Central memory CD8-positive, alpha-beta T cell (primary cell): Measurements from ENCODE around the gene GTF2A1.

Experiments used
- ATAC-seq: fragments of 150-1000 bp; cut with Tn5 transposase; replicated peaks from 2 replicates; pipeline ENCODE4 v1.10.0; 2022; ENCODE audit warnings: mild to moderate bottlenecking, moderate FRiP score, moderate number of reproducible peaks; ENCODE audit not compliant: poor library complexity, severe bottlenecking; ENCODE audit errors: extremely low read depth
- DNase-seq, 2 donors: peaks; one replicate each; pipeline ENCODE4 v3.0.0; 2021; ENCODE audit warnings: low spot score in 2 of 2
- H3K27ac Mint-ChIP-seq: one replicate; pipeline ENCODE4 v1.8.0; 2022; ENCODE audit warnings: low read depth, mild to moderate bottlenecking, moderate library complexity, mixed read lengths
- H3K27me3 Mint-ChIP-seq: one replicate; pipeline ENCODE4 v1.8.0; 2022; ENCODE audit warnings: mixed read lengths
- H3K36me3 Mint-ChIP-seq: one replicate; pipeline ENCODE4 v1.8.0; 2022; ENCODE audit warnings: mild to moderate bottlenecking, moderate library complexity, mixed read lengths; ENCODE audit not compliant: insufficient read depth
- H3K4me1 Mint-ChIP-seq: one replicate; pipeline ENCODE4 v1.8.0; 2022; ENCODE audit warnings: mixed read lengths
- H3K4me3 Mint-ChIP-seq: one replicate; pipeline ENCODE4 v1.8.0; 2022; ENCODE audit warnings: mild to moderate bottlenecking, moderate library complexity, mixed read lengths
- H3K9me3 Mint-ChIP-seq: one replicate; pipeline ENCODE4 v1.8.0; 2022; ENCODE audit warnings: mixed read lengths

GTF2A1 gene

DNA sequence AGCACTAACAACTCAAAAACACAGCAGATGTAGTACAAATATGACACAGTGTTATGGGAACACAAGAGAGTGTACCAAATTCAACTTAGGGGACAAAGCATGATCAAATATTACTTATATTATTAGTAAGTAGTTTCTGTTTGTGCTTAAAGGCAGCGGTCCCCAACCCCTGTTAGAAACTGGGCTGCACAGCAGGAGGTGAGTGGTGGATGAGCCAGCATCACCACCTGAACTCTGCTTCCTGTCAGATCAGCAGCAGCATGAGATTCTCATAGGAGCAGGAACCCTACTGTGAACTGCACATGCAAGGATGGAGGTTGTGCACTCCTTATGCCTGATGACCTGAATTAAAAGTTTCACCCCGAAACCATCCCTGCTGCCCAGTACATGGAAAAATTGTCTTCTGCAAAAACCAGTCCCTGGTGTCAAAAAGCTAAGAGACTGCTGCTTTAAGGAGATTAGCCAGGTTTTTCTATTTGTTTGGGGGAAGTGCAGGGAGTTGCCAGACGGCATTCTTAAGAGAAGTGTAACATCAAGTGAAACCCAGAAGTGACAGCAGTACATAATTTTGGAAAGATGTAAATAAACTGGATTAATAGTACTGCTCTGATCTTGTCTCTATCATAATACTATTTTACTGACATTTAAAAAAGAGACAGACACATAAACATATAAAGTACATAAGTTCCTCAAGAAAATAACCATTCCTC lies 26.7 kb downstream of the GTF2A1 start:
- H3K27me3 Mint-ChIP-seq = no peaks in the 10 kb centered on the region
- ATAC-seq = peak; percentile 43
- H3K9me3 Mint-ChIP-seq = no peaks in the 10 kb centered on the region
- H3K36me3 Mint-ChIP-seq = peaks cover 37% of the 10 kb centered on the region
- no peak for DNase-seq
- peaks cover 35% of the 10 kb centered on the region for H3K4me1 Mint-ChIP-seq
- no peak overlapping the region for H3K4me3 Mint-ChIP-seq
- peak overlapping the region; percentile 64 for H3K27ac Mint-ChIP-seq

GRCh38 chr14:81192594-81192993 lies 28.2 kb downstream of the GTF2A1 start:
- ATAC-seq (peak; percentile 36), DNase-seq (no peak)
- Mint-ChIP-seq H3K27ac (peak overlapping the region; percentile 14), H3K27me3 (no peaks in the 10 kb centered on the region), H3K36me3 (peaks cover 41% of the 10 kb centered on the region), H3K4me3 (no peak overlapping the region), H3K4me1 (peaks cover 45% of the 10 kb centered on the region), H3K9me3 (no peaks in the 10 kb centered on the region)

GRCh38 chr14:81187832-81188522 lies 32.8 kb downstream of the GTF2A1 start:
- no peaks in the 10 kb centered on the region for H3K9me3 Mint-ChIP-seq
- H3K36me3 Mint-ChIP-seq = peaks cover 28% of the 10 kb centered on the region
- peak overlapping the region; percentile 35 for H3K27ac Mint-ChIP-seq
- no peaks in the 10 kb centered on the region for H3K27me3 Mint-ChIP-seq
- ATAC-seq (peak; percentile 49), DNase-seq (no peak)
- peak overlapping the region; percentile 16 for H3K4me3 Mint-ChIP-seq
- H3K4me1 Mint-ChIP-seq = peaks cover 43% of the 10 kb centered on the region

- Mint-ChIP-seq H3K27ac (peak overlapping the region; percentile 32), H3K36me3 (peaks cover 25% of the 10 kb centered on the region), H3K4me1 (peaks cover 25% of the 10 kb centered on the region), H3K27me3 (no peaks in the 10 kb centered on the region), H3K4me3 (no peak overlapping the region), H3K9me3 (no peaks in the 10 kb centered on the region)
- DNase-seq = no peak
- no peak for ATAC-seq
These were observed 41.1 kb downstream of the GTF2A1 start for GRCh38 chr14:81179631-81180030.

GRCh38 chr14:81178063-81178462 lies 42.7 kb downstream of the GTF2A1 start:
- no peak for ATAC-seq
- Mint-ChIP-seq H3K27me3 (no peaks in the 10 kb centered on the region), H3K4me3 (peak overlapping the region; percentile 61), H3K27ac (peak overlapping the region; percentile 86), H3K4me1 (peaks cover 25% of the 10 kb centered on the region), H3K9me3 (no peaks in the 10 kb centered on the region), H3K36me3 (peaks cover 16% of the 10 kb centered on the region)
- DNase-seq = no peak

DNA sequence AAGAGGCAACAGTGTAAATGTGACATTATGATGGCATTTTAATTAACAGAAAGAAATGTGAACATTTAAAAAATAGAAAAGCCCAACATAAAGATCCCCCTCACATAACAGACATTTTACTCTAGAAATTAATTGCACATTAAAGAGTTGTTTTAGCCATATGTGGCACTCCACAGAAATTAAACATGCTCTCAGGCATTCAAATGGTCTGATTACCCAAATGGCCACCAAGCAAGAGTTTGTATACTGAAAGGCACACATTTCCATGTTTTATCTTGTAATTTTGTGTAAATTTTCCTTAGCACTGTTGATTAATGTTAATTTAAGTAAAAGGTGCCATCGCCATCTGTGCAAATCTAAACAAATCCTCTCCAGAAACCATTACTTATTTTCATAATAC lies 43.5 kb downstream of the GTF2A1 start:
- Mint-ChIP-seq H3K36me3 (peaks cover 14% of the 10 kb centered on the region), H3K27ac (peak overlapping the region; percentile 86), H3K4me1 (peaks cover 18% of the 10 kb centered on the region), H3K27me3 (no peaks in the 10 kb centered on the region), H3K4me3 (peak overlapping the region; percentile 61), H3K9me3 (no peaks in the 10 kb centered on the region)
- ATAC-seq = no peak
- no peak for DNase-seq

DNA sequence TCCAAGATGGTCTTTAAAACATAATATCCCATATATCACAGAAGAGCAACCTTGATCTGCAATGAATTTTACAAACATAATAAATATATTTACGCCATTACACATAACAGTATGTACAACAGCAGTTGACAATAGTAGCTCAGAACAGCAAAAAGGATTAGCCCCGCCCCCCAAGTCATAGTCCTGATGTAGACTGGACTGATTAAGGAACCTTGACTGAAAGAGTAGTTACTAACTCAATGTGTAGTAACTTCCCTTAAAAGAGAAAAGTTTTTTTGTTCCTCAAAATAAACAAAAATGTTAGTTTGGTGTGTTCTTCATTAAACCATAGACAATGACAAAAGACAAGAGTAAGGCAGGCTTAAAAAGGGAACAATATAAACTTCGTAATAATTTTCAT lies 44.5 kb downstream of the GTF2A1 start:
- ATAC-seq (no peak), DNase-seq (no peak)
- Mint-ChIP-seq H3K36me3 (peaks cover 8% of the 10 kb centered on the region), H3K27ac (peak overlapping the region; percentile 86), H3K9me3 (no peaks in the 10 kb centered on the region), H3K4me3 (peak overlapping the region; percentile 47), H3K4me1 (peaks cover 15% of the 10 kb centered on the region), H3K27me3 (no peaks in the 10 kb centered on the region)

DNA sequence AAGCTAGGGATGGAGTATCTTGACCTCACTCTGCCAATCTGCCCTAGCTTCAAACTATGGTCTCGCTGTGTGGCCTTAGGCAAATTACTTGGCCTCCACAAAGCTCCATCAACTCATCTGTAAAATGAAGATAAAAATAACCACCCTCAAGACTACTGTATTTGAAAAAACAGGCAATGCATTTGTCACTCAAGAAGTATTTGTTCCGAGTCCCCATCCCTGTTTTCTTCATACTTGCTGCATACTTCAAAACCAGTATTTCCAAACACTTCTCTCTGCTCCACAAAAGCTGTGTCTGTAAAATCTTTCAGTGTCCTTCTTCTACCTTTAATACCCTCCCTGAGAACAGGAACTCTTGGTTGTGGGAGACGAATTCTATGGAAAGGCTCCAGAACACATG lies 47.9 kb downstream of the GTF2A1 start:
- Mint-ChIP-seq H3K4me1 (peaks cover 31% of the 10 kb centered on the region), H3K4me3 (no peak overlapping the region), H3K9me3 (no peaks in the 10 kb centered on the region), H3K27ac (no peak overlapping the region), H3K36me3 (peaks cover 6% of the 10 kb centered on the region), H3K27me3 (no peaks in the 10 kb centered on the region)
- ATAC-seq = no peak
- no peak for DNase-seq

DNA sequence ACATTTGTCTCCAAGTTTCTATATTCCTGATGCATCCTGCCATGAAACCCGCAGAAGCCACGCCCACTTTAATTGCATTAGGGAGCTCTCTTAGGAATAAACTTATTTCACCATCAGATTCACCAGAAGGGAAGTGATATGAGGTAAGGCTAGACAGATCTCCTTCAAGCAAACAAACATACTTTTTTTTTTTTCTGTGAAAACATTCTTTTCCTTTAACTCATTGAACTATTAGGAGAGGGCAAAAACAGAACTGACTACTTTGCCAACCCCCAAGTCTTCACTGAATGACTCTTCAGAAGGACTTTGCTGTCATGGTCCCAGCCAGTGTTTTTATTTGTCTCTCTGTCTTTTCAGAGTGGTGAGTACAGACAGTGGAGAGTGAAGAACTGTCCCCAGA lies 48.4 kb downstream of the GTF2A1 start:
- Mint-ChIP-seq H3K4me1 (peaks cover 31% of the 10 kb centered on the region), H3K4me3 (no peak overlapping the region), H3K27me3 (no peaks in the 10 kb centered on the region), H3K27ac (no peak overlapping the region), H3K9me3 (no peaks in the 10 kb centered on the region), H3K36me3 (peaks cover 6% of the 10 kb centered on the region)
- DNase-seq (no peak), ATAC-seq (no peak)

DNA sequence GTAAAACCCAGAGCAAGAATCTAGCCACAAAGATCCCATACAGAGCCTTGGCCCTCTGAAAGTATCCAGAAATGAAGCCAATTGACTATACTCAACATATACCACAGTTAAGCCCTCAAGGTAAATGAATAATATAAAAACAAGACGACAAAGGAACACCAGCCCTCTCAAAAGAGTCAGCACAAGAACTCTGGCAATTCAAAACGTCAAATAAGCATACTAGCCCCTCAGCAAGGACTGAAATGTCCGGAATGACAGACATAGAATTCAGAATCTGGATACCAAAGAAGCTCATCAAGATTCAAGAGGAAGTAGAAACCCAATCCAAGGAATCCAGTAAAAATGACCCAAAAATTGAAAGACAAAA lies 49.9 kb downstream of the GTF2A1 start:
- no peak for DNase-seq
- ATAC-seq = no peak
- peaks cover 6% of the 10 kb centered on the region for H3K36me3 Mint-ChIP-seq
- H3K27me3 Mint-ChIP-seq = no peaks in the 10 kb centered on the region
- H3K4me1 Mint-ChIP-seq = peaks cover 24% of the 10 kb centered on the region
- no peaks in the 10 kb centered on the region for H3K9me3 Mint-ChIP-seq
- peak overlapping the region; percentile 93 for H3K27ac Mint-ChIP-seq
- peak overlapping the region; percentile 91 for H3K4me3 Mint-ChIP-seq

DNA sequence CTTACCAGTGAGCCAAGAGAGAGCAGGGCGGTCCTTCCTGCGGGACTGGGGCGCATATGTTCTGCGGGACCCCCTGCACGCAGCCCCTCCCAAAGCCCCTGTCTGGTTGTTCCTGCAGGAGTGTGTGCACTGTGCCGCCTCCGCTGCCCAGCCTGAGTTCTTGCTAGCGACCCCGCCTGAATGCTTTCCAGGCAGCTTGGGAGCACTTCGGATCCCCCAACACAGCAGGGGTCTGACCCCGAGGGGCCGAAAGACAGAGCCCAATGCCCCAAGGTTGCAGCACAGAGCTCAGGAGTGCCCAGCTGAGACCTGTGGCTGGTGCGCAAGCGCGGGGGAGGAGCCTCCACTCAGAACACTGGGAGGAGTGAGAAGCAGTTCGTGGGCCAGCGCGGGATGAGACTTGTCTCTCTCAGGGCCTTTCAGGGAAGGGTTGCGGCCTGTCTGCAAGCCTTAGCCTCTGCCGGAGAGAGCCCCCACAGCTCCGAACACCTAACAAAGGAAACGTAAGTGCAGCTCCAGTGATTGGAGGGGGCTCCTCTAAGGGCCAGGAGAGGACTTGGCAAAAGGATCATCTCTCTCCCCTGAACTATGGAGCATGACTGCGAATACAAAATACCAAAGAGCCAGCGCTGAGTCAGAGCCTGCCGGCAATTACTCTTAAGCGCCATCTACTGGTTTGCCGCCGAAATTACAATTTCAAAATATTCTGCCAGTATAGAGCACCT lies 50.5 kb downstream of the GTF2A1 start:
- H3K9me3 Mint-ChIP-seq = no peaks in the 10 kb centered on the region
- H3K4me3 Mint-ChIP-seq = peak overlapping the region; percentile 91
- DNase-seq (peak; percentile 81 to 83), ATAC-seq (peak; percentile 97)
- peaks cover 24% of the 10 kb centered on the region for H3K4me1 Mint-ChIP-seq
- peak overlapping the region; percentile 93 for H3K27ac Mint-ChIP-seq
- peaks cover 6% of the 10 kb centered on the region for H3K36me3 Mint-ChIP-seq
- no peaks in the 10 kb centered on the region for H3K27me3 Mint-ChIP-seq

- Mint-ChIP-seq H3K4me3 (peak overlapping the region; percentile 91), H3K36me3 (peaks cover 6% of the 10 kb centered on the region), H3K27ac (peak overlapping the region; percentile 93), H3K27me3 (no peaks in the 10 kb centered on the region), H3K4me1 (peaks cover 24% of the 10 kb centered on the region), H3K9me3 (no peaks in the 10 kb centered on the region)
- ATAC-seq (peak; percentile 17), DNase-seq (no peak)
These were observed 51.1 kb downstream of the GTF2A1 start for GRCh38 chr14:81169711-81170103.

DNA sequence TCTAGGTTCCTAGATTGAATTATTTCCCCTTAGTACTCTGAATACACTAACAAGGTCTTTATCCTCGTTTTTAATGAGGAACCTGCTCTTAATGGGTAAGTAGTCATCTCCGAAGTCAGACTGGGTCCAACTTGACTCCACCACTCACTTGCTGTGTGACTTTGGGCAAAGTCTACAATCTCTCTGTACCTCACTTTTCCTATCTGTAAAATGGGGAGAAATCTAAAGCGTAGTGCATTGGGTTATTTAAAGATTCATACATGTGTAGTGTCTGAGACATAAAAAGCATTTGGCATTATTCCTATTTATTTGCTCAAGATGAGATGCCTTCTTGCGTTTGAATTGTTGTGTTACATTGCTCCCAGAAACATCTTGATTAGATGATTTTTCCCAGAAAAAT lies 51.5 kb downstream of the GTF2A1 start:
- H3K4me3 Mint-ChIP-seq = peak overlapping the region; percentile 91

More for the DNA sequence above, 51.5 kb downstream of the GTF2A1 start:
- no peaks in the 10 kb centered on the region for H3K9me3 Mint-ChIP-seq
- H3K36me3 Mint-ChIP-seq = peaks cover 6% of the 10 kb centered on the region
- peaks cover 24% of the 10 kb centered on the region for H3K4me1 Mint-ChIP-seq
- ATAC-seq (no peak), DNase-seq (no peak)
- peak overlapping the region; percentile 93 for H3K27ac Mint-ChIP-seq
- no peaks in the 10 kb centered on the region for H3K27me3 Mint-ChIP-seq
